Measurements from ENCODE around the gene WDSUB1.

WDSUB1 gene, protein sequence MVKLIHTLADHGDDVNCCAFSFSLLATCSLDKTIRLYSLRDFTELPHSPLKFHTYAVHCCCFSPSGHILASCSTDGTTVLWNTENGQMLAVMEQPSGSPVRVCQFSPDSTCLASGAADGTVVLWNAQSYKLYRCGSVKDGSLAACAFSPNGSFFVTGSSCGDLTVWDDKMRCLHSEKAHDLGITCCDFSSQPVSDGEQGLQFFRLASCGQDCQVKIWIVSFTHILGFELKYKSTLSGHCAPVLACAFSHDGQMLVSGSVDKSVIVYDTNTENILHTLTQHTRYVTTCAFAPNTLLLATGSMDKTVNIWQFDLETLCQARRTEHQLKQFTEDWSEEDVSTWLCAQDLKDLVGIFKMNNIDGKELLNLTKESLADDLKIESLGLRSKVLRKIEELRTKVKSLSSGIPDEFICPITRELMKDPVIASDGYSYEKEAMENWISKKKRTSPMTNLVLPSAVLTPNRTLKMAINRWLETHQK

DNA sequence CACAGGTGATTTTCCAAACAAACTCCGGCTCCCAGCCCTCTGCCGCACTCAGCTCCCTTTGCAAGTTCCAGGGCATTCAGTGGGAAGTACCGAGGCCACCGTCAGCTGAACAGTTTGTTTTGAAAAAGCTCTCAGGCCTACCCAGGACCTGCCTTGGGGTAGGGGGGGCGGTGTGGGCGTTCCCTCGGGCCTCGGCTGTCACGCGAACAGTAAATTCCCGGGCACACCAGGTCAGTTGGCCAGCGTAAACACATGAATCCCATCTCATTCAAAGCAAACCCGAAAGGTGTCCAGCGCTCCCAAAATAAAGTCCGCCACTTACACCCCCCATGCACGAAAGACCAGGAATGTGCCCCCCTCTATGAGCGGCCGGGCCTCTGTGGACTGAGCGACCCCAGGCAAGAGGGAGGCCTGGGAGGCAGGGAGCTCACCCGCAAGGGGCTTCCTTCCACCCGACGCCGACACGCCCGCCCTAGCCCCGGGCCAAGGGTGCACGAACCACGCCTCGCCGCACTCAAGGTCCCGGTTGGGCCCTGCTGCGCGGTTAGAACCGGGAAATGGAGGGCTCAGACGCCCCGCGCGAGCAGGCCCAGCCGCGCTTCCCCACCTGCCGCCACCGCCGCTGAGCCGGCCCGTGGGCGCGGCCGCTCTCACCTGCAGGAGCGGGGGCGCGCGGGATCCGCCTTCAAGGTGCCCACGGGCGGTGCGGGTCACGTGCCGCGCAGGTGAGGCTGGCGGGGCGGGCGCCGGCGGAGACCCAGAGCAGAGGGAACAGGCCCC, at the start of gene WDSUB1:
WDSUB1 (minus strand) TSS at position 775 of the 780 bp plus-strand sequence. CDS start 3,634 bp downstream, outside the sequence.
- no peak for DNase-seq

DNA sequence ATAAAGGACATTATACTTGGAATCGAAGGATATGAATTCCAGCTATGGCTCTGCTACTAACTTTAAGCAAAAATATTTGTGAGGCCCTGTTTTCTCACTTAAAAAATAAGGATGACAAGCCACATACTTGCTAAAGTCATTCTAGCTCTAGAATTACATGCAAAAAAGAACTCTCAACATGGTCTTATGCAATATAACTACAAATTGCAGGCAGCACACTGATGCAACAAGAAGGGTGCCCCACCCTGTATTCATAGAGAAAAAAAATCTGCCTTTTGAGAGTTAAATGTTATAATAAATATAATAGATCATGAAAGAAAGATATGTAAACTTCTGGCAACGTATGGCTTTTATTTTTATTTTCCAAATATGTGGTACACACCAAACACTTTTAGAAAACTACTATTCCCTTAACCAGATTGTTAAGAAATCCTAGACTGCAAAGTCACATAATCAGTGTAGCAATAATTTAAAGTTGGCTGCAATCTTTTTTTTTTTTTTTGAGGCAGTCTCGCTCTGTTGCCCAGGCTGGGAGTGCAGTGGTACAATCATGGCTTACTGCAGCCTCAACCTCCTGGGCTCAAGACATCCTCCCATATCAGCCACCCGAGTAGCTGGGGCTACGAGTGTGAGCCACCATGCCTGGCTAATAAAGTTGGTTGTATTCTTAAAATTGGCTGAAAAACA, 40.2 kb upstream of the WDSUB1 start:
- no peak for DNase-seq

DNA sequence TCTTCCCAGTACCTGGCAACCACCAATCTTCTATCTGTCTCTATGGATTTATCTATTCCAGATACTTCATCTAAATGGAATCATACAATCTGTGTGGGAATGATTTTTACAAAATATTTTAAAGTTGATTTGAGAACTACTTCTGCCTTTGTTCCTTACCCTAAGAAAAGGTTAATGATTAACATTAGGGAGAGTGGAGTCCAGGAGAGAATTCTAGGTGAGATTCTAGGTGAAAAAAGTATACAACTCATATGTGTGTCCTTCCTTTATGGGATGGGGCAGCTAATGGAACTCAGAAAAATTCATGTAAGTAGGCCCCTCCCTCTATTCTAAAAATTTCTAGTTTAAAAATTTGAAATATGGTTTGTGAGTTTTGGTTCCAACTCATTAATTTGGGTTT, 35.9 kb upstream of the WDSUB1 start:
- DNase-seq: no peak

DNA sequence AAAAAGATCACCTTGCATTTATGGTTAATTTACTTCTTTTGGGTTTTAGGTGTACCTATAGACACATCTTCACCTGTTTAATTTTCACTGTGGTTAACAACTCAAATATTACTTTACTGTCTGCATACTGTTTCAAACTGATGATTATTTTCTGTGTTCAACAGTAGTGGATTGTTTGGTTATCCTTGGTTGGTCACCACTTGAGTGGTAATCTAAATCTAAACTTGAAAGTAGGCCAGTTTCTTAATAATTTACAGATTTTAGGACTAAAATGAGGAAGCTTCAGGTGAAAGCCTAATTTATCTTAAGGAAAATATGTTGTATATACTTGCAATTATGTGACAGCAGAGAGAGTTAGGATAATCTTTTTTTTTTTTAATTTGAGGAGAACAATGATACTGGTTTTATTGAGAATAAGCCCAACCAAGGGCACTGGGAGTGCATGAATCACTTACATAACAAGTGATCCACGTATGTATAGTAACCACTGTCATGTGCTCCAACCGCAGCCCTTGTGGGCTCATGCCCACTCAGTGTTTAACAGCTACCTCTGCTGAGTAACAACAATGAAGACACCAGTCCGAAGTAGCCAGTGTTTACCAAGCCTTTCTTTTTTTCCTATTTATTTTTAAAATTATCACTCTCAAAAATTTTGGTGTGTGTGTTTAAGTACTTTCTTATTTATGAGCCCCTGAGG, 31.0 kb upstream of the WDSUB1 start:
- no peak for DNase-seq

DNA sequence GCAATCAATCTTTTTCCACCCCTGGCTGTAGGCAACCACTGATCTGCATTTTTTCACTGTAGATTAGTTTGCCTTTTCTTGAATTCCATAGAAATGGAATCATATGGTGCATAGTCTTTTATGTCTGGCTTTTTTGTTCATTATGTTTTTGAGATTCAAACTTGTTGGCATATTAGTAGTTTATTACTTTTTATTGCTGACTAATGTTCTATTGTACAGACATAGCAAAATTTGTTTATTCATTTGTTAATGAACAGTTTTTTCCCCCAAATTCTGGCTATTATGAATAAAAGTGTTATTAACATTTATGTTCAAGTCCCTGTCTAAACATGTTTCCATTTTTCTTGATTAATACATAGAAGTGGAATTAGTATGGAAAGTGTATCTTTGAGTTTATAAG, 21.4 kb upstream of the WDSUB1 start:
- no peak for DNase-seq

DNA sequence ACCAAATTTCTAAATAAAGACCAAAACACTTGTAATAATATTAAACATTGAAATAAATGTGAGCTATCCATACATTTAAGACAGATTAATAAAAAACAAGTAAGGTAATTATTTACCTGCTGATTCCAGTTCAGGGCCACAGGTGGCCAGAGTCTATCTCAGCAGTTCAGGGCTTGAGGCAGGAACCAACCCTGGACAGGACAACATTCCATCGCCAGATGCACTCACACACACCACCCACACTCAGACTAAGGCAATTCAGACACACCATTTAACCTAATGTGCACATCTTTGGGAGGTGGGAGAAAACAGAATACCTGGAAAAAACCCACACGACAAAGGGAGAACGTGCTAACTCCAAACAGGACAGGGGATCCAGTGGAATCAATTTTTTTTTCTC, 14.1 kb upstream of the WDSUB1 start:
- DNase-seq: no peak

DNA sequence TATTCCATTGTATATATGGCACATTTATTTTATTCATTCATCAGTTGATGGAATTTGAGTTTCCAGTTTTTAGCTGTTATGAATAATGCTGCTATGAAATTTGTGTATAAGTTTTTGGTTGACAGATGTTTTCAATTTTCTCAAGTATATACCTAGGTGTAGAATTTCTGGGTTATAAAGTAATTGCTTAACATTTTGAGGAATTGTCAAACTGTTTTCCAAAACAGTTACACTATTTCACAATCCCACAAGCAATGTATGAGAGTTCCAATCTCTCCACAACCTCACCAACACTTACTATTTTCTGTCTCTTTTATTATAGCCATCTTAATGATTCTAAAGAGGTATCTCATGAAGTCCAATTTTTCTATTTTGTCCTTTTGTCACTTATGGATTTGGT, 12.5 kb upstream of the WDSUB1 start:
- no peak for DNase-seq

DNA sequence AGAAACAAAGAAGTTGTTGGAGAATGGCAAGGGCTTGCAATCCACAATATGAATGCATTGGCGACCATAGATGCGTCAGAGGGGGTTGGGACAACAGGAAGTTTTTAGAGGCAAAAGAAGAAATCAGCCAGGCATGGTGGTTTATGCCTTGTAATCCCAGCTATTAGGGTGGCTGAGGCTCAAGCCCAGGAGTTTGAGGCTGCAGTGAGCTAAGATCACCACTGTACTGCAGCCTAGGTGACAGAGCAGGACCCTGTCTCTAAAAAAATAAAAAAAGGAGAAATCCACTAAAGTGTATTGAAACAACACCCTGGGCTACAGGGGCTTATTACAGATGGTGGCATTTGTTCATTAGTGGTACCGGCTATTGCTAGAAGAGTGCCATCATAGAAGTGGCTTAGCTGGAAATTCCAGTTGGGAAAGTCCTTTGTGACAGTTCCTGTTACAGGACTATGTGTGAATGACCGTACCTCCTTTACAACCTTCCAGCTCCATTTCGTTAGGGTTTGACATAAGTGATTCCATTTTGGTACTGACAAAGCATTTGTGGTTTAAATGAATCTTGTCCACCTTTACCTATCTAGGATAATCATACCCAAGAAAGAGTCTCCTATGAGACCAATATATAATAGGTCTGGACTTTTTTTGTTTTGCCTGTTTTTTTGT, 10.7 kb upstream of the WDSUB1 start:
- DNase-seq: no peak

DNA sequence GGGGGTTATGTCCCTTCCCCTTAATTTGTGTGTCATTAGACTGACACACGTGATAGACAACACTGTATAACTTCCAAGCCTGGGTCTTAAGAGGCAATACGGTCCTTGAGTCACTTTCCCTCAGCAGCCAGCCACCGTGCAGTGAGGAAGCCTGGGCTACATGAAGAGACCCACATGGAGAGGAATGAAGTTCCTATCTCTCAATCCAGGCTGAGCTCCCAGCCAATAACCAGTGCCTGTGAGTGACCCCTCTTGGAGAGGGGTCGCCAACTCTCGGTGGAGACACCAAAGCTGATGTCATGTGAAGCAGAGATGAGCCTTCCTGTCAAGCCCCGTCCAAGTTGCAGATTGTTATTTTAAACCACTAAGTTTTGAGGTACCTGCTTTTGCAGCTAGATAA, 5.7 kb upstream of the WDSUB1 start:
- no peak for DNase-seq

DNA sequence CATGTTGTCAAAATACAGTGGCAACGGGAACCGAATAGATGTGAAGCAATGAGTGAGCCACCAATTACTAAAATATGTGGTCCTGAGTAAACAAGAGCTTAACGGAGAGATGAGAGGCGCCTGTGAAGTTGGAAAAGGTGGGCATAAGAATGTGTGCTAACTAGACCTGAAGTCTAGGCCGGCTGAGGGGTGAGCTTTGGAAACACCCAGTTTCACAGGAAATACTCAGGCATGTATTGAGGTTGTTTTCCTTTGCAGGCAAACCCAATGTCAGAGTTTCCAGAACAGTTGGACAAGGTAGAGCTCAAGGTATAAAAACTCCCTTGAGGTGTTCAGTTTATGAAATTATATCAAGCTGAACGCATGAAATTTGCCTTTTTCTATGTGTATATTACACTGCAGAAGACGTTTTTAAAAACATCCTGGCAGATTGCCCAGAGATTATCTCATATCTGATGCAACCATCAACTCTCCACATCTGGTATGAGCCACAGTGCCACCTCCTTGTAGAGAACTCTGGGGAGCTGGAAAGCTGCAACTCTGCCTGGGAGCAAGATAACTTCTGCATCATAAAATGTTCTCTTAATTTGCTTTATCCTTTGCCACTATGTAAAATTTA, 3.9 kb upstream of the WDSUB1 start:
- DNase-seq: no peak

DNA sequence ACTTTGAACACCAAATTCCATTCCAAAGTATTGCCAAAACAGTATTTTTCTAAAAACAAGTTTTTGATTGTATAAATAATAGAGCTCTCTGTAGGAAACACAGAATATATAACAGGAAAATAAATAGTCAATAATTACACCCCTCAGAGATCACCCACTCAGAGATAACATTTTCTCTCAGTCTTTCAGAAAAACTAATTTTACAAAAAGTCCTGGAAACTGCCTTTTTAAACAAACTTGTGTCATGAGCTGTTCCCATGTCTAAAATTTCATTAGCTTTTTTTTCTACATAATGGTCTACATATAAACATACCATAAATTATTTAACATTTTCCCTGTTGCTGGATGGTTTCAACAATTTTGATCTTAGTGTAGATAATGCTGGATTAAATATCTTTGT, 1.2 kb upstream of the WDSUB1 start:
- DNase-seq: no peak

DNA sequence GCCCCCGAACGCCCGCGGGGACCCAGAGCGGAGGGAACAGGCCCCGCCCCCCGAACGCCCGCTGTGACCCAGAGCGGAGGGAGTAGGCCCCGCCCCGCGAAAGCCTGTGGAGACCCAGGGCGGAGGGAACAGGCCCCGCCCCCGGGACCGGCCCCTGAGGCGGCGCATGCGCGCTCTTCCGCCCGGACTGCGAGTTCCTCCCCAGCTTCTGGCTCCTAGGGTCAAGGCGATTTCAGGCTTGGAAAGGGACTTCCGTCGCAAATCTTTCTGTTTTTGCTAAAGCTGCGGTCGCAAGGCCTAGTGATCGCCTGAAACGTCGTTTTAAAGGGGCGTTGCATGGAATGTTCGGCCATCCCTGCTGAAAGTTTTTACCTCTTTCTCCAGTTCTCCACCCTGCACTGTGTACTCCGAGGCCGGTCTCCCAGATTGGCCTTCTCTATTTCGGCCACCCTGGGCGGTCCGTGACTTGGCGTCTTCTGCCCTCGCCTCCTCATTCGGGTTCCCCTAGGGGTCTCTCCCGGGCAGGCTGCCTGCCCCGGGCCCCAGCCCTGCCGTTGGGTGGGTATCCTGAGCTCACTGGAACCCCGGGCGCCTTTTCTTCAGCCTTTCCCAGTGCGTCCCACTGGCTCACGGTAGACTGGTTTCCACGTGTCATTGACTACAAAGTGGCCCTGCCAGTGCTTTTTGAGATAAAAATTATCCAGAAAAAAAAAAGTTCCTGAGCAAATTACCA, 372 bp upstream of the WDSUB1 start:
- DNase-seq: peak; percentile 88

DNA sequence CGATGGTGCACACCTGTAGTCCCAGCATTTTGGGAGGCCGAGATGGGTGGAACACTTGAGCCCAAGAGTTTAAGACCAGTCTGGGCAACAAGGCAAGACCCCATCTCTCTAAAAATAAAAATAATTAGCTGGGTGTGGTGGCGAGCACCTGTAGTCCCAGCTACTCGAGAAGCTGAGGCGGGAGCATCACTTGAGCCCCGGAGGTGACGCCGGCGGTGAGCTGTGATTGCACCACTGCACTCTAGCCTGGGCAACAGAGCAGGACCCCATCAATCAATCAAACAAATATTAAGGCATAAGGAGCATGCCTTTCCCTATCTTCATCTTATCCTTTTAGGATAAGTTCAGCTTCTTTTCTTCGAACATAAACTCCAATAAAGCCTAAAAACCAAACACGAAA, 1.1 kb downstream of the WDSUB1 start:
- no peak for DNase-seq

DNA sequence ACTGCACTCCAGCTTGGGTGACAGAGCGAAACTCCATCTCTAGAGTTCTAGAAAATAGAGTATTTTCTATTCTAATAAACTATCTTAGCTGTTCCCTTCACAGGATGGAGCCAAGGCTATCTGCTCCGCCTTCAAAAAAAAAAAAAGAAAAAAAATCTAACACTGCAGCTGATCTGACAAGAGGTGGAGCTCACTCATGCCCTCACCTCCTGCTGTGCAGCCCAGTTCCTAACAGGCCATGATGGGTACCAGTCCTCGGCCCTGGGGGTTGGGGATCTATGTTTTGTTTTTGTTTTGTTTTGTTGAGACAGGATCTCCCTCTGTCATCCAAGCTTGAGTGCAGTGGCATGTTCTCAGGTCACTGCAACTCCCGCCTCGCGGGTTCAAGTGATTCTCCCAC, 3.0 kb downstream of the WDSUB1 start:
- DNase-seq: no peak

DNA sequence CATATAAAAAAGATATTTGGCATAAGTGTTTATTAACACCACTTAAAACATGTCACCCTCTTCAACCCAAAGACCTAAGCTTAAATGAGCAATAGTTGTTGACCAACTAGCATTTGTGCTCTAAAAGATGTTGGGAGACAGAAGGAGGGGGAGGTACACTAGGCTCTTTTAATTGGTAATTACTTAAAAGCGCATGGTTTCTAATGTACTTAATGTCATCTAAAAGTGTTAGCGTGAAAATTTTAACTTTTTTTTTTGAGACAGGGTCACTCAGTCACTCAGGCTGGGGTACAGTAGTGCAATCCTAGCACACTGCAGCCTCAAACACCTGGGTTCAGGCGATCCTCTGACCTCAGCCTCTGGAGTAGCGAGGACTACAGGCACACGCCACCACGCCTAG, 5.5 kb downstream of the WDSUB1 start:
- DNase-seq: no peak

DNA sequence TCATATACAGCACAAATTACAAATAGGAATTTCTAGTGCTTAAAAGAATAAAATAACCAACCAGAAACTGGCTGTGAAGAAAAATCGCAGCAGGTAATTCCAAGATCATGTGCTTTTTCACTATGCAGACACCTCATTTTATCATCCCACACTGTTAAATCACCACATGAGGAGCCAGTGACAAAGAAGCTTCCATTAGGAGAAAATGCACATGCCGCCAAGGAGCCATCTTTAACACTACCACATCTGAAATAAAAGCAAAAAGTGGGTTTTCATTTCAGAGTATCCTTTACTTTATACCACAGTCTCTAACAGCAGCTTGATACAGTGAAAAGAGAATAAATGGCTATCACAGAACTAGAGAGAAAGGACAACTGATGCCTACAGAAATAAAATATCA, 6.8 kb downstream of the WDSUB1 start:
- DNase-seq: no peak

DNA sequence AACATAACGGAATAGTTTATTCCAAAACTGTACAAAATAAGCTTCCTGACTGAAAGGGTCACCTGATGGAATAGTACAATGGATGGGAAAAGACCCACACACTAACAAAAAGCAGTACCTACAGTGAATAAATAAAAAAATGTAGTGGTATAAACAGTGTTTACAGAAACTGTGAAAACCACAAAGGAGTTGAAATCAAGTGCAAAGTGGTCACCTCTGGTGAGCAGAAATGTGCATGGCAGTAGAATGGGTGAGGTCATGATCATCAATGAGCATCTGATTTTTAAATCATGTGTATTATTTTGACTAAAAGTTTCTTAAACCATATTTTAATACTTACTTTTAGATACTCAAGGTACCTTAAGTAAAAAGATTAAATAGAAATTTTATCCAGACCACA, 11.4 kb downstream of the WDSUB1 start:
- DNase-seq: no peak

DNA sequence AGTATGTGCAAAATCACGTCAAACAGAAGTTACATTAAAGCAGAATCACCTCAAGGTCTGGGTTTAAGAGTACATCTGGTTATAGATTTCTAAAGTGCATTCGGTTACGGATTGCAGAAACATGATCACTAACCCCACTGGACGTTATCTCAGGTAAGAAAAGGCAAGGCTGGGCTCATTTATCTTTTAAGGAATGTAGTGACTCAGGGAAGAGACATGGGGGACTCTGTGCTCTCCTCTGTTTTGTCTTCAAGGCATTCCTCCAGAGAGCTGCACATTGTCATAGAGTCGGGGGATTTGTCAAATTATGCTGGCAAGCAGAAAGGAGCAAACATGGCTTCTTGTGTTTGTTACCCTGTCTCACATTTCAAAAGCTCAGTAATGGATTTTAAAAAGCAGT, 14.3 kb downstream of the WDSUB1 start:
- DNase-seq: no peak

DNA sequence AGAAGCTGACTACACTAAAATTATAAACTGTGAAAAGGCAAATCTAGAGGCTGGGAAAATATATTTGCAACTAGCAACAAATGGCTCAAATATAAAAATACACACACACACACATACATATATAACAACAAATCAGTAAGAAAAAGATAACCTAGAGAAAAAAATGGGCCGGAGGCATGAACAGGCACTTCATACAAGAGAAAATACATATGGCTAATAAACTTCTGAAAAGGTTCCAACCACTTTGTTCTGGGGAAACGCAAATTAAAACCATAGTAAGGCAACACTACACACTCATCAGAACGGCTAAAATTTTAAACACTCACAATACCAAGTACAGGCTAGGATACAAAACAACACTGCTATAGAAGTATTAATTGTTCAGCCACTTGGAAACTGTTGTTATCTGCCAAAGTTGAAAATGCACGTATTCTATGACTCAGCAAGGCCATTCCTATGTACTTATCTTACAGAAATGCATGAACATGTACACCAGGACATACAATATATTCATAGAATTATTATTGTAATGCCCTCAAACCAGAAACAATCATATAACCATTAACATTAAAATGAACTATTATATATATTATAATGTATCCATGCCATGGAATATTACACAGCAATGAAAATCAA, 15.6 kb downstream of the WDSUB1 start:
- no peak for DNase-seq

DNA sequence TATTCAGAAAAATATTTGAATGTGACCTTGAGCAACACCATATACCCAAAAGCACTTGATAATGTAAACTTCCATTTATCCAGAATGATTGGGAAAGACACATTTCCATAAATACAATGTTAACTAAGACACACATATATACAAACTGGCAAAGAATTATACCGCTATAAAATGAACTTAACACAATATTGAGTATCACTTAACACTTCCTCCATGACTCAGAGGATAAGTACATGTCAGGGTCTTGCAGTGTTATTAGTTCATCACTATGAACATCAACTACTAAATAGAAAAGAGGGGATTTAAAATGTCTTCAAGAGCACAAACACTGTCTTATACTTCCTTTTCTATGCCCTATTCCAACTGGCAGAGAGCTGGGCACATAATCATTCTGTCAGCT, 18.6 kb downstream of the WDSUB1 start:
- no peak for DNase-seq

DNA sequence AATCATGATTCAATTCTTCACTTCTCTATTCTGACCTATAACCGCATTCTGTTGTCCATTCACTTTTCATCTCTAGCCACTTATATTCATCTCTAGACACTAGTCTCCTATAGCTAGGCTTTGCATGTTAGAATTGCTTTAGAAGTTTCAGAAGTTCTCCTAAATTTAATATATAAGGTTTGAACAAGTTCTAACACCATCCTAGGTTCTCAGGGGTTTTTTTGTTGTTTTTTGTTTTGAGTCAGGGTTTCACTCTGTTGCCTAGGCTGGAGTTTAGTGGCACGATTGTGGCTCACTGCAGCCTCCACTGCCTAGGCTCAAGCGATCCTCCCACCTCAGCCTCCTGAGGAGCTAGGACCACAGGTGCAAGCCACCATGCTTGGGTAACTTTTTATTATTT, 19.9 kb downstream of the WDSUB1 start:
- DNase-seq: no peak
